ENCODE results near the gene SDCCAG8. TPM values are rescaled to one million over a fixed set of nuclear protein-coding genes. Genes with fewer than 3 reads are reported as not detected.

Gene SDCCAG8
- total RNA-seq, 1 donor from 2014 or later: 97.1 TPM

- H3K36me3 ChIP-seq: peaks cover 3 to 28% of the 10 kb centered on the region in 2 donors
- TF ChIP-seq CTCF (IDR thresholded peaks at IDR 0.05): no peak
- no peak for DNase-seq (ENCODE audit: low spot score in 2 of 2)
- H3K9me3 ChIP-seq: no peaks in the 10 kb centered on the region
- no peak overlapping the region for H3K27ac ChIP-seq
- intact Hi-C loops (cut with DNase I): no loop called here
- no peaks in the 10 kb centered on the region for H3K4me1 ChIP-seq
- no peaks in the 10 kb centered on the region for H3K27me3 ChIP-seq
- no peak overlapping the region for H3K4me3 ChIP-seq
Measured at GRCh38 chr1:243428617-243429342, 172.9 kb downstream of the SDCCAG8 start.

- H3K27ac ChIP-seq: no peak overlapping the region
- DNase-seq (ENCODE audit: low spot score in 2 of 2): no peak
- H3K4me1 ChIP-seq: no peaks in the 10 kb centered on the region
- H3K9me3 ChIP-seq: no peaks in the 10 kb centered on the region
- H3K36me3 ChIP-seq: peaks cover 3 to 28% of the 10 kb centered on the region in 2 donors
- no peak overlapping the region for H3K4me3 ChIP-seq
- no peaks in the 10 kb centered on the region for H3K27me3 ChIP-seq
- TF ChIP-seq CTCF (IDR thresholded peaks at IDR 0.05): no peak
- intact Hi-C loops (cut with DNase I): no loop called here
Measured at GRCh38 chr1:243431591-243431990, 175.8 kb downstream of the SDCCAG8 start.

GRCh38 chr1:243432136-243432535 lies 176.3 kb downstream of the SDCCAG8 start:
- Histone ChIP-seq H3K27ac (no peak overlapping the region), H3K4me1 (no peaks in the 10 kb centered on the region), H3K9me3 (no peaks in the 10 kb centered on the region), H3K4me3 (no peak overlapping the region), H3K36me3 (peaks cover 3 to 22% of the 10 kb centered on the region in 2 donors), H3K27me3 (no peaks in the 10 kb centered on the region)
- no peak for DNase-seq (ENCODE audit: low spot score in 2 of 2)
- intact Hi-C loops (cut with DNase I): no loop called here
- no peak for TF ChIP-seq CTCF (IDR thresholded peaks at IDR 0.05)

- TF ChIP-seq CTCF (IDR thresholded peaks at IDR 0.05): no peak
- intact Hi-C loops (cut with DNase I): no loop called here
Measured at GRCh38 chr1:243433737-243434370, 178.0 kb downstream of the SDCCAG8 start.

GRCh38 chr1:243434594-243434993 lies 178.8 kb downstream of the SDCCAG8 start:
- H3K27ac ChIP-seq: no peak overlapping the region
- H3K36me3 ChIP-seq: peaks cover 0 to 4% of the 10 kb centered on the region in 2 donors
- no peak overlapping the region for H3K4me3 ChIP-seq
- no peaks in the 10 kb centered on the region for H3K4me1 ChIP-seq
- H3K27me3 ChIP-seq: no peaks in the 10 kb centered on the region
- TF ChIP-seq CTCF (IDR thresholded peaks at IDR 0.05): no peak
- intact Hi-C loops (cut with DNase I): no loop called here
- no peaks in the 10 kb centered on the region for H3K9me3 ChIP-seq
- no peak for DNase-seq (ENCODE audit: low spot score in 2 of 2)

More at GRCh38 chr1:243433737-243434370, 178.0 kb downstream of the SDCCAG8 start:
- no peaks in the 10 kb centered on the region for H3K9me3 ChIP-seq
- H3K4me1 ChIP-seq: no peaks in the 10 kb centered on the region
- no peaks in the 10 kb centered on the region for H3K27me3 ChIP-seq
- H3K36me3 ChIP-seq: peaks cover 0 to 9% of the 10 kb centered on the region in 2 donors
- DNase-seq (ENCODE audit: low spot score in 2 of 2): no peak
- H3K27ac ChIP-seq: no peak overlapping the region
- no peak overlapping the region for H3K4me3 ChIP-seq
